Effector memory CD8-positive, alpha-beta T cell (primary cell): ENCODE data around the gene FBXL3.
"Not testable (repeated sequence)": the region's sequence is repeated elsewhere in the genome, so short reads cannot be mapped to it uniquely, and the experiment has no call there.

Experiments
- ATAC-seq: fragments of 150-1000 bp; cut with Tn5 transposase; replicated peaks from 2 replicates; pipeline ENCODE4 v1.10.0; 2021; ENCODE audit warnings: mild to moderate bottlenecking, moderate library complexity
- DNase-seq, 3 experiments: peaks; one replicate each; pipeline ENCODE4 v3.0.0; 2021
- H3K27ac Mint-ChIP-seq, 2 donors: one replicate each; pipeline ENCODE4 v1.8.0; 2022; ENCODE audit warnings: mild to moderate bottlenecking in 2 of 2, mixed read lengths in 2 of 2, moderate library complexity in 2 of 2
- H3K27me3 Mint-ChIP-seq, 2 donors: one replicate each; pipeline ENCODE4 v1.8.0; 2022; ENCODE audit warnings: mixed read lengths in 2 of 2
- H3K36me3 Mint-ChIP-seq: one replicate; pipeline ENCODE4 v1.8.0; 2022; ENCODE audit warnings: mild to moderate bottlenecking, moderate library complexity, mixed read lengths; ENCODE audit not compliant: insufficient read depth
- H3K4me1 Mint-ChIP-seq, 2 donors: one replicate each; pipeline ENCODE4 v1.8.0; 2022; ENCODE audit warnings: low read depth in 2 of 2, mixed read lengths in 2 of 2
- H3K4me3 Mint-ChIP-seq, 2 donors: one replicate each; pipeline ENCODE4 v1.8.0; 2022; ENCODE audit warnings: mild to moderate bottlenecking in 2 of 2, mixed read lengths in 2 of 2, moderate library complexity in 2 of 2
- H3K9me3 Mint-ChIP-seq, 2 donors: one replicate each; pipeline ENCODE4 v1.8.0; 2022; ENCODE audit warnings: mixed read lengths in 2 of 2

Gene FBXL3

DNA sequence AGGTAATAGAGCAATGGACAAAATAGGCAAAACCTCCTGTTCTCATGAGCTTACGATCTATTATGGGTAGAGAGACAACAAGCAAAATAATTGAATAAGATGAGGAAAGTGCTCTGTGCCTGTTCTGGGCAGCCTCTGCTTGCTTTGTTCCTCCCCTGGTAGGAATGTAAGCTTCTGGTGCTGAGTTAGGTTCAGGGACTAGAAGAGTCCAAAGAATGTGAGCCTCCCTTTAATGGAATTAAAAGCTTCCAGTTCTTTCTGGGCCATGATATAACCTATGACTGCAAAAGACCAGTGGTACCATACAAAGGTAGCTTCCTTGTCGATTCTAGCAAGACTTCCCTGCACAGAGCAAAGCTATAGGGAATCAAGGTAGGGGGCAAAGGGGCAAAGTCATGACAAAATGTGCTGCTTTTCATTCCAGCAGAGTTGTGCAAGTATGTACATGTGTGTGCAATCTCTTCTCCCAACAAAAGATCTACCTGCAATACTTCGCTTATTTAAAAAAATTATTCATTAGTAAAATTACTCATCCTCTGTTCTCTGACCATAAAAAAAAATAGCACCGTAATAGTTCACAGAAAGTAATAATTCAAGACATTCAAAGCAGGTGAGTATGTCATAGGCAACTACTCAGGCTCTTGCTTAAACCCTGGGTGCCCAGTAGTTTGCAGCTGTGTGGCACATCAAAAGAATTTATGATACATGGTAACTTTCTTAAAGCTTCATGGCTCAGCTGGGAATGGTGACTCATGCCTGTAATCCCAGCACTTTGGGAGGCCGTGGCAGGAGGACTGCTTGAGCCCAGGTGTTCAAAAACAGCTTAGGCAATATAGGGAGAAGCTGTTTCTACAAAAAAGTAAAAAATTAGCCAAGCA is 57.2 kb downstream of the FBXL3 start:
- Mint-ChIP-seq H3K36me3 (no peaks in the 10 kb centered on the region), H3K4me1 (peaks cover 0 to 5% of the 10 kb centered on the region in 2 donors), H3K9me3 (no peaks in the 10 kb centered on the region), H3K27me3 (peaks cover 73 to 88% of the 10 kb centered on the region in 2 donors), H3K4me3 (no peak overlapping the region), H3K27ac (no peak overlapping the region)
- no peak for ATAC-seq
- DNase-seq, result no peak

DNA sequence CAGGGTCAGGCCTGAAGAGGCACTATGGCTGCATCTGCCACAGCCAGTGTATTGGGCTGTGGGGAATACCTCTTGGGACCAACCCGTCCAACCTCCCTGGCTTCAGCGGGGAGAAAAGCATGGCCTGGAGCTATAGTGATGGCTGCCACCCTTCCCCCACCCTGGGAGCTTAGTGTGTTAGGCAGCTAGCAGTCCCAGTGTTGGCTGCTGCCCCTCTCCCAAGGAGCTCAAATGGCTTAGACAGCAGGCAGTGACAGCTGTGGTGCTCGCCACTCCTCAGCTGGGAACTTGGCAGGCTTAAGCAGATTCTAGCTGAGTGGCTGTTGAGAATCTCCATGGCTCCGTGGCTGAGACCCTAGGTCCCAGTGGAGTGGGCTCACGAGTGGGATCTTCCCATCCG is 58.9 kb downstream of the FBXL3 start:
- Mint-ChIP-seq H3K27ac (no peak overlapping the region), H3K27me3 (peaks cover 63 to 75% of the 10 kb centered on the region in 2 donors), H3K4me3 (no peak overlapping the region), H3K36me3 (no peaks in the 10 kb centered on the region), H3K4me1 (peaks cover 0 to 5% of the 10 kb centered on the region in 2 donors), H3K9me3 (no peaks in the 10 kb centered on the region)
- DNase-seq, result no peak
- ATAC-seq, result no peak

DNA sequence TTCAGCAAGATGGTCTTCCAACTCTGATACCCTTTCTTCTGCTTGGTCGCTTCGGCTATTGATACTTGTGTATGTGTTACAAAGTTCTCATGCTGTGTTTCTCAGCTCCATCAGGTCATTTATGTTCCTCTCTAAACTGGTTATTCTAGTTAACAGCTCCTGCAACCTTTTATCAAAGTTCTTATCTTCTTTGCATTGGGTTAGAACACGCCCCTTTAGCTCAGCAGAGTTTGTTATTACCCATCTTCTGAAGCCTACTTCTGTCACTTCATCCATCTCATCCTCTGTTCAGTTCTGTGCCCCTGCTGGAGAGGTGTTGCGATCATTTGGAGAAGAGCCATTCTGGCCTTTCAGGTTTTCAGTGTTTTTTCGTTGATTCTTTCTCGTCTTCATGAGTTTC is 59.9 kb downstream of the FBXL3 start:
- no peak overlapping the region for H3K4me3 Mint-ChIP-seq
- H3K36me3 Mint-ChIP-seq, result no peaks in the 10 kb centered on the region
- no peak overlapping the region for H3K27ac Mint-ChIP-seq
- DNase-seq (no peak), ATAC-seq (no peak)
- H3K27me3 Mint-ChIP-seq, result peaks cover 64 to 65% of the 10 kb centered on the region in 2 donors
- H3K4me1 Mint-ChIP-seq, result peaks cover 0 to 2% of the 10 kb centered on the region in 2 donors
- H3K9me3 Mint-ChIP-seq, result no peaks in the 10 kb centered on the region

DNA sequence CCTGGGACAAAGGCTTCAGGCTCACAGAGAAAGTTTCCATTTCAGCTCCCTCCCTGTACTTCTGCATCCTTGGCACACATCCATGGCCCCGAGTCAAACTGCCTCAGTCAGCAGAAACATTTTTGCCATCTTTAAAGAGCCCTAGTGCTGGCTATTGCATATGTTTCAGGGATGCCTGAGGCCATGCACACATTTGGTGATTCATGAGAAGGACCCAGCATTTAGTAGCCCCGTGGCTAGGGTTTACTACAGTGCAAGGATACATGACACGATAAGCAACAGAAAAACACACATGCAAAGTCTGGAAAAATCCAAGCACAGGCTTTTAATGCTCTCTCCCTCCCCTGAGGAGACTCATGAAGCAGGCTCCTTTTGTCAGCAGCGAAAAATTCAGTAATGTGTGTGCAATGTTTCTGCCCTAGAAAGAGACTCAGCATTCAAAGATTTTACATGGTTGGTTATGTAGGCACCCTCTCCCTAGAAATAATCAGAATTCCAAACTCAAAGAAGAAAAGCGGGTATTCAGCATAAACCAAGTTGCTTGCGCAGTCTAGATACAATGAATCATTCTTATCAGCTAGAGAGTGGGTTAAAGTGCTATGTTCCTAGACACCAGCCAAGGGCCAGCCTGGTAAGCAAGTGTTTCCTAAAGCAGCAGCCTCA is 61.1 kb downstream of the FBXL3 start:
- ATAC-seq, result no peak
- no peaks in the 10 kb centered on the region for H3K36me3 Mint-ChIP-seq
- peaks cover 58 to 59% of the 10 kb centered on the region in 2 donors for H3K27me3 Mint-ChIP-seq
- DNase-seq, result no peak
- H3K4me3 Mint-ChIP-seq, result no peak overlapping the region
- H3K4me1 Mint-ChIP-seq, result peaks cover 0 to 2% of the 10 kb centered on the region in 2 donors
- no peak overlapping the region for H3K27ac Mint-ChIP-seq
- peaks cover 1 to 3% of the 10 kb centered on the region in 2 donors for H3K9me3 Mint-ChIP-seq

DNA sequence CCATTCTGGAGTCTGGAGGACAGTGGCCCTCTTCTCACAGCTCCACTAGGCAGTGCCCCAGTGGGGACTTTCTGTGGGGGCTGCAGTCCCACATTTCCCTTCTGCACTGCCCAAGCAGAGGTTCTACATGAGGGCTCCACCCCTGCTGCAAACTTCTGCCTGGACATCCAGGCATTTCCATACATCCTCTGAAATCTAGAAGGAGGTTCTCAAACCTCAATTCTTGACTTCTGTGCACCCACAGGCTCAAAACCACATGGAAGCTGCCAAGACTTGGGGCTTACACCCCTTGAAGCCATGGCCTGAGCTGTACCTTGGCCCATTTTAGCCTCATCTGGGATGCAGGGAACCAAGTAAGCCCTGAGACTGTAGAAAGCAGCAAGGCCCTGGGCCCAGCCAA is 67.2 kb downstream of the FBXL3 start:
- not testable (repeated sequence) for H3K36me3 Mint-ChIP-seq
- peaks cover 9 to 11% of the 10 kb centered on the region in 2 donors for H3K9me3 Mint-ChIP-seq

DNA sequence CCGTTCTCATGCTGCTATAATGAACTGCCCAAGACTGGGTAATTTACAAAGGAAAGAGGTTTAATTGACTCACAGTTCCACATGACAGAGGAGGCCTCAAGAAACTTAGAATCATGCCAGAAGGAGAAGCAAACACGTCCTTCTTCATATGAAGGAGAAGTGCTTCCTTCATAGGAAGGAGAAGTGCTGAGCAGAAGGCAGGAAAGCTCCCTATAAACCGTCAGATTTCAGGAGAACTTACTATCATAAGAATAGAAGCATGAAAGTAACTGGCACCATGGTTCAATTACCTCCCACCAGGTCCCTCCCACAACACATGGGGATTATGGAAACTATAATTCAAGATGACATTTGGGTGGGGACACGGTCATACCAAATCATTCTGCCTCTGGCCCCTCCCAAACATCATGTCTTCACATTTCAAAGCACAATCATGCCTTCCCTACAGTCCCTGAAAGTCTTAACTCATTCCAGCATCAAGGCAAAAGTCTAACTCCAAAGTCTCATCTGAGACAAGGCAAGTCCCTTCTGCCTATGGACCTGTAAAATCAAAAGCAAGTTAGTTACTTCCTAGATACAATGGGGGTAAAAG is 68.0 kb downstream of the FBXL3 start:
- no peak overlapping the region for H3K4me3 Mint-ChIP-seq
- H3K36me3 Mint-ChIP-seq, result no peaks in the 10 kb centered on the region
- ATAC-seq (no peak), DNase-seq (no peak)
- peaks cover 9 to 11% of the 10 kb centered on the region in 2 donors for H3K9me3 Mint-ChIP-seq
- peaks cover 23 to 29% of the 10 kb centered on the region in 2 donors for H3K27me3 Mint-ChIP-seq
- H3K27ac Mint-ChIP-seq, result no peak overlapping the region
- no peaks in the 10 kb centered on the region for H3K4me1 Mint-ChIP-seq

More for the DNA sequence above, 67.2 kb downstream of the FBXL3 start:
- not testable (repeated sequence) for H3K27ac Mint-ChIP-seq, H3K4me3 Mint-ChIP-seq, DNase-seq, ATAC-seq, H3K4me1 Mint-ChIP-seq
- peaks cover 20 to 27% of the 10 kb centered on the region in 2 donors for H3K27me3 Mint-ChIP-seq

DNA sequence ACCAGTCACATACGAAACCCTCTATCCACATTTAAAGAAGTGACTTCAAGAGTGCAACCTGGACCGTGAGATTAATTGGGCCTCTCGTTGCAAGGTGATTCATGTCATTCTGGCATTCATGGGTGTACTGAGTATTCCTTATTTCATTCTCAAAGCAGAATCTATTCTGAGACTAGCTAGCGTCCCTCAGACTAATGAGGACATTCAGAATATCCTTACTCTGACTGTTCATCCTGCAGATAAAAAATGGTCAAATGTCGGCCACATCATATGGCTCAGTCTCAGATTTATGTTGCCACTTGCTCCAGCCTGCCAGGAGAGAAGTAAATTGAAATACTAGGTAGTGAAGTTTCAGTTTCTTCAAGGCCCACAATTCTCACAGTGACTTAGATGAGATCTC is 71.3 kb downstream of the FBXL3 start:
- Mint-ChIP-seq H3K36me3 (no peaks in the 10 kb centered on the region), H3K4me3 (no peak overlapping the region), H3K4me1 (no peaks in the 10 kb centered on the region), H3K27me3 (peaks cover 42 to 52% of the 10 kb centered on the region in 2 donors), H3K9me3 (peaks cover 6% of the 10 kb centered on the region in 2 donors), H3K27ac (no peak overlapping the region)
- ATAC-seq (no peak), DNase-seq (no peak)
